Measurements from ENCODE around the gene MMAA.

DNA sequence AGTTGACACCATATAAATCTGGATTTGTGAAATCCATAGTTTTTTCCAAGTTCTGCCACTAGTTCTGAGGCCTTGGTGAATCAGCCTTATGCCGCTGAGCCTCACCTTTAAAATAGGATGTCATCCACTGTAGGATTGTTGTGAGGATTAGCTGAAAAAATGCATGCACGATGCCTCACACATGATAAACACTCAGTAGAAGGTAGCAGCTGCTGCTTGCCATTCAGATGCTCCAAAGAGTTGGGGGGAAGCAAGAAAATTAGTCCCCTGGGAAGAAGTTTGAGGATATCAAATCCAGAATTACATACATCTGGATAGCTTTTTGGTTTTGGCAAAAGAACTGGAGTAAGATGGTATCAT, 7.4 kb downstream of the MMAA start:
- TF ChIP-seq, protein P1, sequence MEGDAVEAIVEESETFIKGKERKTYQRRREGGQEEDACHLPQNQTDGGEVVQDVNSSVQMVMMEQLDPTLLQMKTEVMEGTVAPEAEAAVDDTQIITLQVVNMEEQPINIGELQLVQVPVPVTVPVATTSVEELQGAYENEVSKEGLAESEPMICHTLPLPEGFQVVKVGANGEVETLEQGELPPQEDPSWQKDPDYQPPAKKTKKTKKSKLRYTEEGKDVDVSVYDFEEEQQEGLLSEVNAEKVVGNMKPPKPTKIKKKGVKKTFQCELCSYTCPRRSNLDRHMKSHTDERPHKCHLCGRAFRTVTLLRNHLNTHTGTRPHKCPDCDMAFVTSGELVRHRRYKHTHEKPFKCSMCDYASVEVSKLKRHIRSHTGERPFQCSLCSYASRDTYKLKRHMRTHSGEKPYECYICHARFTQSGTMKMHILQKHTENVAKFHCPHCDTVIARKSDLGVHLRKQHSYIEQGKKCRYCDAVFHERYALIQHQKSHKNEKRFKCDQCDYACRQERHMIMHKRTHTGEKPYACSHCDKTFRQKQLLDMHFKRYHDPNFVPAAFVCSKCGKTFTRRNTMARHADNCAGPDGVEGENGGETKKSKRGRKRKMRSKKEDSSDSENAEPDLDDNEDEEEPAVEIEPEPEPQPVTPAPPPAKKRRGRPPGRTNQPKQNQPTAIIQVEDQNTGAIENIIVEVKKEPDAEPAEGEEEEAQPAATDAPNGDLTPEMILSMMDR (IDR thresholded peaks at IDR 0.05): no peak
- TF ChIP-seq ZFX (IDR thresholded peaks at IDR 0.05; ENCODE audit: borderline replicate concordance): no peak

Measured in 22Rv1 (cell line).